GM21447 (cell line): Measurements from ENCODE around the gene SMIM1.

ENCODE experiments used
- ATAC-seq: cut with Tn5 transposase; IDR thresholded peaks from one replicate; pipeline ENCODE4 v1.9.1; 2021; ENCODE audit not compliant: unreplicated experiment

Gene SMIM1

GRCh38 chr1:3753656-3754454, 18.7 kb upstream of the SMIM1 start:
- ATAC-seq, result no peak

DNA sequence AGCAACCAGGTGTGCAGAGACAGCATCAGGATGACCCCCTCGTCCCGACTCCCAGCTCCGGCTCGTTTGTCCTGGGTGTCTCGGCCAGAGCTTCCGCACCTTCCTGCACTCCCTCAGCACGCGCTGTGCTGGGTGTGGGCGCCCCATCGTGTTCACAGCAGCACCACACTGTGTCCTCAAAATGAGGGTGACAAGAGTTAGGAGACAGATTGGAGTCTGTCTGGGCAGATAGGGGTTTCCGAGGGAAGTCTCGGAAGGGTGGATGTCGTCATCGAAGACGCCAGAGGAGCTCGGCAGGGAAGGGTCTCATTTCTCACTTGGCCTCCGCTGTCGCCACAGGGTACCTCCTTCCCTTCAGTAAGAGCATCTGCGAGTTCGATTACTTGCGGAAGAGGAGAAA, 16.2 kb upstream of the SMIM1 start:
- no peak for ATAC-seq

GRCh38 chr1:3759164-3759563, 13.4 kb upstream of the SMIM1 start:
- ATAC-seq, result no peak

DNA sequence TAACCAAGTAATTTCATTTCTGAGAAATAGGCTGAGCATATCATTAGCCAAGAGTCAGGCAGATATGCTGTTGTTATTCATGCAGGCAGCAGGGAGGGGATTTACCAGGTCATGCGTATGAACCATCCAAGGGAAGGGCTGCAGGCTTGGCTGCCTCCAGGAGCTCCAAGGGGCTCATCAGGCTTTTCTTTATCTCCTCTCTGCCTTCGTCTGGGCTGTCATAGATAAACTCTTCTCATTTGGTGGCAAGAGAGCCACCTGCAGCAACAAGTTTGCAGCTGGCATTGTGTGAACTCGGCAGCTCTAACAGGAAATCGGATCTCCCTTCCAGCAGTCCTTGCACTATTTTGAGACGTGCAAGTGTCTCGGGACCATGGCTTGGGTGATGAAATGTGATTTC, 12.8 kb upstream of the SMIM1 start:
- no peak for ATAC-seq

GRCh38 chr1:3761296-3762010, 11.1 kb upstream of the SMIM1 start:
- ATAC-seq, result no peak

DNA sequence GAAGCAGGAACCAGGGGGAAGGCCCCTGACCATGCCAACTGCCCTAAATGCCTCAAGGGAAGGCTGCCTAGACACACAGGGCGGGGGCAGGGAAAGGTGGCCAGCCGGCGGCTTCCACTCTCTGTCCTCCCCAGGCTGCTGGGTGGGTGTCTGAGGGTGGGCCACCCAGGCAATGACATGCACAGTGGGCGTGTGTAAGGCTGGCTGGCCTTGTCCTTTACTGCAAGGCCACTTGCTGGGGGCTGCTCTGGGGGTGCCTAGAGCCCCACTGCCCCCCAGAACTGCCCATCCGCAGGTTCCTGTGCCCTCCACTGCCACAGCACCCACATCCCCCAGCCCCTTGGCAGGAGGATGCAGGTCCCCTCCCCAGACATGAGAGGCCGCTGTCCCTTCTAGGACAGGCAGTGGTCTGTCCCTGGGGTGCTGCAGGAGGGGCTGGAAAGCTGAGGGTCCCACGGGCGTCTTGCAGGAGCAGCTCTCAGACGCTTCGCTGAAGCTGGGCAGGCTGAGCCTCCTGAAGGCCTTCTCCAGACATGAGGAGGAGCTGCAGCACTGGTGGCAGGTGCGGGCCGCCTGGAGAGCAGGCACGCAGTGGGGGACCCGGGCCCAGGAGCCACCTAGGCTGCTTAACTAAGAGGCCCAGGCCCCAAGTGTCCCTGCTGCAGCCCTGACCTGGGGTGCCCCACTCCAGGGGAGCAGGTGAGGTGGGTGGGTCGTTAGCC, 10.2 kb upstream of the SMIM1 start:
- no peak for ATAC-seq

- no peak for ATAC-seq
Observed at GRCh38 chr1:3762873-3763228, 9.7 kb upstream of the SMIM1 start.

GRCh38 chr1:3763351-3764125, 9.0 kb upstream of the SMIM1 start:
- no peak for ATAC-seq

- ATAC-seq, result no peak
Observed at GRCh38 chr1:3767328-3767925, 5.1 kb upstream of the SMIM1 start.

GRCh38 chr1:3768811-3769390, 3.6 kb upstream of the SMIM1 start:
- ATAC-seq, result no peak

DNA sequence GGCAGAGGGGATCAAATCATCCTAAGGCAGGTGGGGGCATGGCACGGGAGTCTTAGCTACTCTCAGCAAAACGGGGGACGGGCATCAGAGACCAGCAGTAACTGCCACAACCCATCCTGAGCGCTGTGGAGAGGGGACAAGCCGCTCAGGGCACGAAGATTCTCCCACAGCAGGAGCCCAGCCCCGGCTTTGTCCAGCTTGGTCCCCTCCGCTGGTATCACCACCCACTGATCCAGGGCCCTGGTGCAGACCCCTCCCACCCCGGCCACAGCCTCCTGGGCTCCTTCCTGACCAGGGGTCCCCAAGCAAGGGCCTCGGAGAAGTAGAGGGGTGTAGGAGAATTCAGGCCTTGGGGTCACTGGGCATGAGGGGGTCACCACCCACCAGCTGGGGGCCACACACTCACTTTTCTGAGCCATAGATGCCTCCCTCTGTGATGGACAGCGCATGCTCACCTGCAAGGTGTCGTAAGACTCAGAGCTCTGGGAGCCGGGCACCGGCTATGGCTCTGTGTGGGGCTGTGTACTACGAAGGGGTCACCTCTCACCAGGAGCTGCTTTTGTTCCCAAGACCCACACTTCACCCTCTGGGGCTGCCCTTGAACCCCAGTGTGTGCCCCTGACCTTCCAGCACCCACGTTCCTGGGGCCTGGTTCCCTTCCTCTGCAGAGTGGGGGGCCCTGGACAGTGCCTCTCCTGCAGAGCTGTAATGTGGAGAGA, 2.3 kb upstream of the SMIM1 start:
- ATAC-seq, result no peak

DNA sequence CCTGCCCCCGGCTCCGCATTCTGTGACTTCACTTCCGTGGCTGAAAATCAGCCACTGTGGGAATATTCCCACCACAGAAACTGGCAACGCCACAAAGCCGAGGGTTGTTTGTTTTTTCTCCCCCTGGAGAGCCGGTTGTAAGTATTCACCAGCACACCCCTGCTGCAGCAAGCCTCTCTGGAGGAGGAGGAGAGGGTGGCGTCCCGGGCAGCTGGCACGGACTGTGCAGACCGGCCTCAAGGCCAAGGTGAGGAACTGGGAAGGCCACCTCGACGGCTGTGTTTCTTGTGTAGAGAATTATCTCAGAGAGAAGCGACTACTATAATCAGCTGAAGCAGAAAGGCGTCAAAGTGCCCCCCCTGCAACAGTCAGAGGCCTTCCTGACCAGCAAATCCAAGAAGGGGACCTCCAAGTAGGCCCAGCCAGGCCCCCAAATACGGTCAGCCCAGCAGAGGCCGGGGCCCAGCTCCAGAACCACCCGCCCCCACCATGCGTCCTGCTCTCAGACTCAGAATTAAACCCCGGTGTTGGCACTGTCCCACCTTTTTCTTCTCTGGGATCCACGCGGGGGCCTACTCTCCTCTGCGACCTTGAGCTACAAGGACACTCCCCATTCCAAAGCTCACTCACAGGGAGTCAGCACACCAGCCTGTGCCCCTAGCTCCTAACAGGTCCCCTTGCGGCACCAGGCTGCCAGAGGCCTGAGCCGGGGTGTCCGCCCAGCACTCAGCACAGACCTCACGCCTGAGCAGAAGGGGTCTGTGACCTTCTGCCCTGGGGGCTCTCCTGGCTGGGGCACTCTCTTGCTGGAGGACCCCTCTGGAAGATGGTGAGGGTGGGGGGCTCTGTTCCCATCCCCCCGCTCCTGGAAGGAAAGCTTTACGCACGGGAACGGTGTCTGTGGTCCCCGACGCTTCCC, 1.2 kb upstream of the SMIM1 start:
- no peak for ATAC-seq

GRCh38 chr1:3772027-3772714, 378 bp upstream of the SMIM1 start:
- ATAC-seq, result peak; percentile 60

DNA sequence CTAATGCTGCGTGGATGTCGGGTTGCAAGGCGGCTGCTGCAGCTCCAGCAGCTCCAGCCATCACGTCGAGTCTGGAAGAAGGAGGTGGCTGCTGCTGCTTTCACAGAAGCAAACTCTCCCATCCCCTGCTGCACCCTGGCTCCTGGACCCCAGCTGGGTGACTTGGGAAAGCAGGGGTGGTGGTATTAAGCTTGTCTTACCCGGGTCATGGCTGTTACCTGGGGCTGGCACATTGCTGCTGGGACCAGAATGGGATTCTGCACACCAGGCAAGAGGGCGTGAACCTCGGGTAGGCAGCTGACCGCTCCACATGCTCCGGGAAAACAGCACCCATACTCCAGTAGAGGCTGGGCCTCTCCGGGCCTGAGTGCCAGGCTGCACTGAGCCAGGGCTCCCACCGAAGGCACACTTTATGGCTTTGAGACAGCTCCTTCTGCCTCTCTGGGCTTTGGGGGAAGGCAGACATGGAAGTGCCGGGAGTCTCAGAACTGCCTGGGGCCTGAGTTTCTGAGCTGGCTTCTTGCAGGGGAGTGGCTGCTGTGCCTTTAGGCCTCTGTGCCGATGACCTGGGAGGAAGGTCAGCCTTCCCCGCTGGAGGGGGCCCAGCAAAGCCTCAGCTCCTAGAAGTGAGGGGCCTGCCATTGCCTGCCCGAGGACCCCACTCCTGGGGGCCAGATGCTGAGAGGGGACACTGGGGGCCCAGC, 1.2 kb downstream of the SMIM1 start:
- no peak for ATAC-seq

GRCh38 chr1:3774276-3774945, 1.9 kb downstream of the SMIM1 start:
- ATAC-seq, result no peak

DNA sequence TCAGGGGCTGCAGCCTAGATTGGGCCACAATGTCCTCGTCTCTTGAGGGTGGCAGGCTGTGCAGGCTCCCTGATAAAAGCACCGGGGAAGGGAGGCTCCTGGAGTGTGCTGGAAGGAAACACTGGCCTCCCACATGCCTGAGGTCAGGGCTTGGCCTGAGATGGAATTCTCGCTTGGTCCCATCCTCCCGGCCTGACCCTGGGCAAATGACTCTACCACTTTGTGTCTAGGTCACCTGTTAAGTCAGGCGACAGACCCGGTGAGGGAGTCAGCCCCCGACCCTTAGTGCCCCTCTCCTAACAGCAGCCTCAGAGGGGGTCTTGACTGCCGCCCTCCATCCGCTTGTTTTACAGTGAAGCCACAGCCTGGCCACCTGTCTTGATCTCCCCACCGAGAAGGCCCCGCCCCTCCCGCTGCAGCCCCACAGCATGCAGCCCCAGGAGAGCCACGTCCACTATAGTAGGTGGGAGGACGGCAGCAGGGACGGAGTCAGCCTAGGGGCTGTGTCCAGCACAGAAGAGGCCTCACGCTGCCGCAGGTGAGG, 2.5 kb downstream of the SMIM1 start:
- ATAC-seq, result no peak
